A549 (cell line): ENCODE measurements around the gene CHCHD6.

ENCODE experiments used
- CBX8 ChIP-seq: fragments of 200-600 bp; sonication (generic); IDR thresholded peaks from 2 replicates; pipeline ENCODE4 v1.6.1; 2016
- EP300 ChIP-seq, 2 experiments: fragments of >200 bp; sonication (Bioruptor Twin); formaldehyde crosslinking; IDR thresholded peaks; 2 replicates in 1 of 2; 3 replicates in 1 of 2; pipeline ENCODE4 v1.6.1; 2016 to 2017
- JUN ChIP-seq, 2 experiments: fragments of >200 bp; sonication (Bioruptor Twin); formaldehyde crosslinking; IDR thresholded peaks; 2 replicates in 1 of 2; 3 replicates in 1 of 2; pipeline ENCODE4 v1.6.1; 2016 to 2017
- POLR2A ChIP-seq: IDR thresholded peaks from 2 replicates; pipeline ENCODE4 v1.6.1; 2012; ENCODE audit warnings: mild to moderate bottlenecking, low read length
- SMC3 ChIP-seq: fragments of >200 bp; sonication (Bioruptor Twin); formaldehyde crosslinking; IDR thresholded peaks from 3 replicates; pipeline ENCODE4 v1.6.1; 2018; ENCODE audit warnings: inconsistent platforms
- TP53 ChIP-seq: fragments of 250-450 bp; sonication (Bioruptor Pico); IDR thresholded peaks from 2 replicates; pipeline ENCODE4 v1.5.0; 2021; ENCODE audit warnings: mild to moderate bottlenecking, moderate library complexity
- ZC3H11A ChIP-seq: fragments of 450-650 bp; IDR thresholded peaks from 2 replicates; pipeline ENCODE4 v1.6.1; 2014; ENCODE audit warnings: antibody characterized with exemption, mild to moderate bottlenecking
- TF ChIP-seq, protein P1 (sequence below): fragments of >200 bp; sonication (Bioruptor Twin); formaldehyde crosslinking; IDR thresholded peaks from 3 replicates; pipeline ENCODE4 v1.5.1; 2016
- TF ChIP-seq, protein P2 (sequence below): fragments of 200-600 bp; sonication (generic); IDR thresholded peaks from 2 replicates; pipeline ENCODE4 v1.6.1; 2016; ENCODE audit warnings: antibody characterized with exemption, mild to moderate bottlenecking, moderate library complexity

DNA sequence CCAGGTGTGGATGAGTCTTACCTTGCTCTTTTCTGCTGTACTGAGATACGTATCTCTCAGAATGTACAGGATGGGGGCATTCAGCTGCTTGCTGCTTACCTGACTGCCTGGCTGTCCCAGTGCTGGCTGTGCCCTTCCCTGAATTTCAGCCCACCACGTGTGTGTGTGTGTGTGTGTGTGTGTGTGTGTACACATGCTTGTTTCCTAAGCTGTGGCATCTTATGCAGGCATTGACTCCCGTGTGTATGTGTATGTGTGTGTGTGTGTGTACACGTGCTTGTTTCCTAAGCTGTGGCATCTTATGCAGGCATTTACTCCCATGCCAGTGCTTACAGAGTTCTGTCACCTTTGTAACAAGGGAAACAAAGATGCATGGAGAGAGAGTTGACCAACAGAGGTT, 218.4 kb downstream of the CHCHD6 start:
- TF ChIP-seq, protein P1, sequence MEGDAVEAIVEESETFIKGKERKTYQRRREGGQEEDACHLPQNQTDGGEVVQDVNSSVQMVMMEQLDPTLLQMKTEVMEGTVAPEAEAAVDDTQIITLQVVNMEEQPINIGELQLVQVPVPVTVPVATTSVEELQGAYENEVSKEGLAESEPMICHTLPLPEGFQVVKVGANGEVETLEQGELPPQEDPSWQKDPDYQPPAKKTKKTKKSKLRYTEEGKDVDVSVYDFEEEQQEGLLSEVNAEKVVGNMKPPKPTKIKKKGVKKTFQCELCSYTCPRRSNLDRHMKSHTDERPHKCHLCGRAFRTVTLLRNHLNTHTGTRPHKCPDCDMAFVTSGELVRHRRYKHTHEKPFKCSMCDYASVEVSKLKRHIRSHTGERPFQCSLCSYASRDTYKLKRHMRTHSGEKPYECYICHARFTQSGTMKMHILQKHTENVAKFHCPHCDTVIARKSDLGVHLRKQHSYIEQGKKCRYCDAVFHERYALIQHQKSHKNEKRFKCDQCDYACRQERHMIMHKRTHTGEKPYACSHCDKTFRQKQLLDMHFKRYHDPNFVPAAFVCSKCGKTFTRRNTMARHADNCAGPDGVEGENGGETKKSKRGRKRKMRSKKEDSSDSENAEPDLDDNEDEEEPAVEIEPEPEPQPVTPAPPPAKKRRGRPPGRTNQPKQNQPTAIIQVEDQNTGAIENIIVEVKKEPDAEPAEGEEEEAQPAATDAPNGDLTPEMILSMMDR, result no peak
- TF ChIP-seq JUN (IDR thresholded peaks at IDR 0.05) (no peak), POLR2A (no peak), ZC3H11A (no peak), CBX8 (no peak), EP300 (IDR thresholded peaks at IDR 0.05) (no peak), TP53 (no peak), SMC3 (no peak)
- TF ChIP-seq, protein P2, sequence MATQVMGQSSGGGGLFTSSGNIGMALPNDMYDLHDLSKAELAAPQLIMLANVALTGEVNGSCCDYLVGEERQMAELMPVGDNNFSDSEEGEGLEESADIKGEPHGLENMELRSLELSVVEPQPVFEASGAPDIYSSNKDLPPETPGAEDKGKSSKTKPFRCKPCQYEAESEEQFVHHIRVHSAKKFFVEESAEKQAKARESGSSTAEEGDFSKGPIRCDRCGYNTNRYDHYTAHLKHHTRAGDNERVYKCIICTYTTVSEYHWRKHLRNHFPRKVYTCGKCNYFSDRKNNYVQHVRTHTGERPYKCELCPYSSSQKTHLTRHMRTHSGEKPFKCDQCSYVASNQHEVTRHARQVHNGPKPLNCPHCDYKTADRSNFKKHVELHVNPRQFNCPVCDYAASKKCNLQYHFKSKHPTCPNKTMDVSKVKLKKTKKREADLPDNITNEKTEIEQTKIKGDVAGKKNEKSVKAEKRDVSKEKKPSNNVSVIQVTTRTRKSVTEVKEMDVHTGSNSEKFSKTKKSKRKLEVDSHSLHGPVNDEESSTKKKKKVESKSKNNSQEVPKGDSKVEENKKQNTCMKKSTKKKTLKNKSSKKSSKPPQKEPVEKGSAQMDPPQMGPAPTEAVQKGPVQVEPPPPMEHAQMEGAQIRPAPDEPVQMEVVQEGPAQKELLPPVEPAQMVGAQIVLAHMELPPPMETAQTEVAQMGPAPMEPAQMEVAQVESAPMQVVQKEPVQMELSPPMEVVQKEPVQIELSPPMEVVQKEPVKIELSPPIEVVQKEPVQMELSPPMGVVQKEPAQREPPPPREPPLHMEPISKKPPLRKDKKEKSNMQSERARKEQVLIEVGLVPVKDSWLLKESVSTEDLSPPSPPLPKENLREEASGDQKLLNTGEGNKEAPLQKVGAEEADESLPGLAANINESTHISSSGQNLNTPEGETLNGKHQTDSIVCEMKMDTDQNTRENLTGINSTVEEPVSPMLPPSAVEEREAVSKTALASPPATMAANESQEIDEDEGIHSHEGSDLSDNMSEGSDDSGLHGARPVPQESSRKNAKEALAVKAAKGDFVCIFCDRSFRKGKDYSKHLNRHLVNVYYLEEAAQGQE, result no peak
